Glutamatergic neuron (in vitro differentiated cells): ENCODE measurements around the gene TRAF3IP1. TPM values are rescaled to one million over a fixed set of nuclear protein-coding genes. Genes with fewer than 3 reads are reported as not detected.

Experiments
- DNase-seq: peaks from one replicate; pipeline ENCODE4 v3.0.0; 2022
- H3K27ac Mint-ChIP-seq: one replicate; pipeline ENCODE4 v1.8.0; 2020; ENCODE audit warnings: mild to moderate bottlenecking, mixed read lengths, inconsistent platforms; ENCODE audit not compliant: unreplicated experiment
- H3K27me3 Mint-ChIP-seq: one replicate; pipeline ENCODE4 v1.8.0; 2020; ENCODE audit warnings: mild to moderate bottlenecking, moderate library complexity, mixed read lengths, inconsistent platforms; ENCODE audit not compliant: unreplicated experiment
- H3K36me3 Mint-ChIP-seq: one replicate; pipeline ENCODE4 v1.8.0; 2020; ENCODE audit warnings: mild to moderate bottlenecking, mixed read lengths, inconsistent platforms; ENCODE audit not compliant: unreplicated experiment
- H3K4me1 Mint-ChIP-seq: one replicate; pipeline ENCODE4 v1.8.0; 2020; ENCODE audit warnings: mild to moderate bottlenecking, low read depth, mixed read lengths, inconsistent platforms; ENCODE audit not compliant: unreplicated experiment
- H3K4me3 Mint-ChIP-seq: one replicate; pipeline ENCODE4 v1.8.0; 2020; ENCODE audit warnings: mild to moderate bottlenecking, mixed read lengths, inconsistent platforms; ENCODE audit not compliant: unreplicated experiment
- H3K9me3 Mint-ChIP-seq: one replicate; pipeline ENCODE4 v1.8.0; 2020; ENCODE audit warnings: mild to moderate bottlenecking, moderate library complexity, mixed read lengths, inconsistent platforms; ENCODE audit not compliant: unreplicated experiment
- CTCF ChIP-seq: fragments of 200-600 bp; sonication (generic); IDR thresholded peaks from one replicate; pipeline ENCODE4 v1.5.0; 2021; ENCODE audit not compliant: partially characterized antibody, unreplicated experiment
- total RNA-seq: library from RNA; stranded (reverse); fragmentation: NEBNext Ultra II Directional; extraction: Animal tissue kit (Norgen Biotek cat#: 25700); gene quantifications from one replicate; pipeline ENCODE4 v1.2.1, GENCODE V29; 2021; ENCODE audit not compliant: unreplicated experiment

TRAF3IP1 gene
- total RNA-seq, 1 donor from 2014 or later = 10.3 TPM

GRCh38 chr2:238296638-238297457, 23.5 kb upstream of the TRAF3IP1 start:
- no peak overlapping the region for H3K4me3 Mint-ChIP-seq
- no peaks in the 10 kb centered on the region for H3K9me3 Mint-ChIP-seq
- peaks cover 11% of the 10 kb centered on the region for H3K27me3 Mint-ChIP-seq
- DNase-seq = no peak
- H3K4me1 Mint-ChIP-seq = no peaks in the 10 kb centered on the region
- H3K27ac Mint-ChIP-seq = no peak overlapping the region
- peaks cover 5% of the 10 kb centered on the region for H3K36me3 Mint-ChIP-seq
- no peak for TF ChIP-seq CTCF

- no peak for DNase-seq
- no peak for TF ChIP-seq CTCF
- Mint-ChIP-seq H3K27me3 (peaks cover 11% of the 10 kb centered on the region), H3K9me3 (no peaks in the 10 kb centered on the region), H3K27ac (no peak overlapping the region), H3K4me1 (no peaks in the 10 kb centered on the region), H3K4me3 (no peak overlapping the region), H3K36me3 (peaks cover 5% of the 10 kb centered on the region)
Measured at GRCh38 chr2:238299803-238300202, 20.5 kb upstream of the TRAF3IP1 start.

GRCh38 chr2:238302087-238302486, 18.2 kb upstream of the TRAF3IP1 start:
- Mint-ChIP-seq H3K9me3 (no peaks in the 10 kb centered on the region), H3K4me1 (no peaks in the 10 kb centered on the region), H3K4me3 (no peak overlapping the region), H3K27me3 (peaks cover 6% of the 10 kb centered on the region), H3K27ac (no peak overlapping the region), H3K36me3 (no peaks in the 10 kb centered on the region)
- no peak for DNase-seq
- TF ChIP-seq CTCF = no peak

GRCh38 chr2:238302751-238303150, 17.6 kb upstream of the TRAF3IP1 start:
- H3K9me3 Mint-ChIP-seq = no peaks in the 10 kb centered on the region
- peaks cover 3% of the 10 kb centered on the region for H3K27me3 Mint-ChIP-seq
- no peak overlapping the region for H3K4me3 Mint-ChIP-seq
- DNase-seq = no peak
- no peak for TF ChIP-seq CTCF
- no peaks in the 10 kb centered on the region for H3K4me1 Mint-ChIP-seq
- no peaks in the 10 kb centered on the region for H3K36me3 Mint-ChIP-seq
- H3K27ac Mint-ChIP-seq = no peak overlapping the region

- no peak for DNase-seq
- Mint-ChIP-seq H3K9me3 (peaks cover 1% of the 10 kb centered on the region), H3K36me3 (no peaks in the 10 kb centered on the region), H3K4me1 (no peaks in the 10 kb centered on the region), H3K4me3 (no peak overlapping the region), H3K27ac (no peak overlapping the region), H3K27me3 (peaks cover 3% of the 10 kb centered on the region)
- TF ChIP-seq CTCF = no peak
Measured at GRCh38 chr2:238304116-238304515, 16.2 kb upstream of the TRAF3IP1 start.
